Posterior vena cava (tissue), 2 donors: ENCODE measurements around the gene GRAMD1B. TPM values are rescaled to one million over a fixed set of nuclear protein-coding genes. Genes with fewer than 3 reads are reported as not detected.

Experiments used
- microRNA-seq, 2 donors: library from miRNA; unstranded; fragments of <30 nt; microRNA quantifications; one replicate each; pipeline ENCODE4 v1.2.0, GENCODE V29; 2020 to 2021; ENCODE audit warnings: borderline microRNAs expressed in 2 of 2
- total RNA-seq, 2 donors: library from RNA; stranded (reverse); fragmentation: NEBNext Ultra II Directional; extraction: Animal tissue kit (Norgen Biotek cat#: 25700); gene quantifications; one replicate each; pipeline ENCODE4 v1.2.1, GENCODE V29; 2021
- donor health status: DM: yes; HTN: yes; CAD: no.
- donor health status: DM: yes; HTN: yes; CAD: no.

GRAMD1B gene
- total RNA-seq, 2 donors from 2014 or later, result 3.3 to 5.9 TPM

Small RNA genes lying within 50 kb of the gene (microRNA-seq; reads per million reads assigned to microRNA genes)
- gene MIR4493, result 0 reads per million in 2 donors

Other genes with a start within 250 kb of the GRAMD1B start
- gene CLMP, start 235.0 kb upstream of the GRAMD1B start, total RNA-seq, result 10 to 100 TPM; 24.6 to 28.3 TPM
- gene SCN3B, start 224.4 kb downstream of the GRAMD1B start, total RNA-seq, result 1 to 10 TPM; 1.5 to 2.8 TPM